CD14-positive monocyte (primary cell): ENCODE results near the gene ZNF598. TPM values are rescaled to one million over a fixed set of nuclear protein-coding genes. Genes with fewer than 3 reads are reported as not detected.

Experiments
- DNase-seq, 3 donors: peaks; one replicate each; pipeline ENCODE4 v3.0.0-alpha.2; 2011 to 2022
- H2AFZ ChIP-seq: 2 replicates; pipeline ENCODE4 v1.6.0; 2012; ENCODE audit warnings: mild to moderate bottlenecking, low read depth, low read length, inconsistent platforms; ENCODE audit not compliant: insufficient read depth, poor library complexity, severe bottlenecking
- H3K27ac ChIP-seq, 2 donors: 1 replicate in 1 of 2; 2 replicates in 1 of 2; pipeline ENCODE4 v1.5.1; 2012 to 2013; ENCODE audit warnings: low read length in 2 of 2, control low read depth in 1 of 2, inconsistent platforms in 1 of 2, low read depth in 1 of 2, mild to moderate bottlenecking in 1 of 2
- H3K27me3 ChIP-seq, 2 donors: one replicate each; pipeline versions ENCODE4 v1.6.0 to v1.6.1; 2011 to 2013; ENCODE audit warnings: low read length in 2 of 2; ENCODE audit not compliant: control insufficient read depth in 2 of 2, insufficient read depth in 2 of 2
- H3K36me3 ChIP-seq, 2 donors: replicated peaks in 1 of 2; 1 replicate in 1 of 2; 2 replicates in 1 of 2; pipeline versions ENCODE4 v1.5.1 to v1.6.1; 2012 to 2013; ENCODE audit warnings: low read length in 2 of 2, control low read depth in 1 of 2, inconsistent platforms in 1 of 2, mild to moderate bottlenecking in 1 of 2; ENCODE audit not compliant: insufficient read depth in 2 of 2, control insufficient read depth in 1 of 2
- H3K4me1 ChIP-seq, 2 donors: 1 replicate in 1 of 2; 2 replicates in 1 of 2; pipeline versions ENCODE4 v1.5.1 to v1.6.1; 2012 to 2013; ENCODE audit warnings: low read length in 2 of 2, control low read depth in 1 of 2, inconsistent platforms in 1 of 2, mild to moderate bottlenecking in 1 of 2, moderate library complexity in 1 of 2; ENCODE audit not compliant: insufficient read depth in 2 of 2, control insufficient read depth in 1 of 2
- H3K4me2 ChIP-seq: replicated peaks from 2 replicates; pipeline ENCODE3; 2012; ENCODE audit warnings: low read length, moderate library complexity, mild to moderate bottlenecking; ENCODE audit not compliant: poor library complexity, severe bottlenecking; ENCODE audit errors: extremely low read depth
- H3K4me3 ChIP-seq, 3 experiments: fragments of 200-600 bp in 1 of 3; sonication (generic) in 1 of 3; replicated peaks in 1 of 3; 1 replicate in 2 of 3; 2 replicates in 1 of 3; pipeline ENCODE4 v1.5.1; 2011 to 2013; ENCODE audit warnings: low read length in 3 of 3, mild to moderate bottlenecking in 3 of 3, control low read depth in 2 of 3, low read depth in 2 of 3, inconsistent platforms in 1 of 3, moderate library complexity in 1 of 3
- H3K79me2 ChIP-seq: 2 replicates; pipeline ENCODE4 v1.6.0; 2012; ENCODE audit warnings: mild to moderate bottlenecking, control low read depth, inconsistent platforms, low read length, moderate library complexity; ENCODE audit not compliant: insufficient read depth
- H3K9ac ChIP-seq: 2 replicates; pipeline ENCODE4 v1.6.0; 2017; ENCODE audit warnings: low read length, mild to moderate bottlenecking; ENCODE audit not compliant: insufficient read depth, poor library complexity, severe bottlenecking
- H3K9me3 ChIP-seq, 2 donors: replicated peaks in 1 of 2; 1 replicate in 1 of 2; 2 replicates in 1 of 2; pipeline versions ENCODE4 v1.5.1 to v1.6.1; 2012 to 2013; ENCODE audit warnings: low read length in 2 of 2, control low read depth in 1 of 2; ENCODE audit not compliant: control insufficient read depth in 1 of 2, insufficient read depth in 1 of 2
- H4K20me1 ChIP-seq: 2 replicates; pipeline ENCODE4 v1.6.0; 2012; ENCODE audit warnings: mild to moderate bottlenecking, low read length, control low read depth, moderate library complexity; ENCODE audit not compliant: insufficient read depth
- H3K27ac Mint-ChIP-seq, 7 donors: one replicate each; pipeline ENCODE4 v1.8.0; 2020; ENCODE audit warnings: mild to moderate bottlenecking in 7 of 7, mixed read lengths in 7 of 7, moderate library complexity in 6 of 7, inconsistent platforms in 2 of 7
- H3K27me3 Mint-ChIP-seq, 3 donors: one replicate each; pipeline ENCODE4 v1.8.0; 2021 to 2022; ENCODE audit warnings: low read depth in 3 of 3, mild to moderate bottlenecking in 3 of 3, mixed read lengths in 3 of 3, moderate library complexity in 3 of 3, inconsistent platforms in 1 of 3
- H3K36me3 Mint-ChIP-seq, 2 donors: one replicate each; pipeline ENCODE4 v1.8.0; 2020; ENCODE audit warnings: mixed read lengths in 2 of 2, inconsistent platforms in 1 of 2, mild to moderate bottlenecking in 1 of 2
- H3K4me1 Mint-ChIP-seq: one replicate; pipeline ENCODE4 v1.8.0; 2020; ENCODE audit warnings: mild to moderate bottlenecking, mixed read lengths
- H3K4me3 Mint-ChIP-seq, 2 donors: one replicate each; pipeline ENCODE4 v1.8.0; 2020; ENCODE audit warnings: mild to moderate bottlenecking in 2 of 2, mixed read lengths in 2 of 2, moderate library complexity in 1 of 2
- H3K9me3 Mint-ChIP-seq, 7 donors: one replicate each; pipeline ENCODE4 v1.8.0; 2020 to 2022; ENCODE audit warnings: mixed read lengths in 7 of 7, mild to moderate bottlenecking in 6 of 7, moderate library complexity in 6 of 7, inconsistent platforms in 2 of 7
- WGBS: methylation state at CpG from one replicate; pipeline ENCODE4 v1.1.5; 2013; ENCODE audit warnings: missing lambda C conversion rate; ENCODE audit not compliant: insufficient coverage; 5-methylcytosine and 5-hydroxymethylcytosine counted together
- intact Hi-C, 2 donors: fragments of 100-400 bp; cut with micrococcal nuclease; formaldehyde crosslinking; loops; one replicate each; pipeline versions ENCODE4 v1.15.0 to v1.15.1; 2023
- polyA plus RNA-seq, 3 donors: library from polyadenylated mRNA; depleted of rRNA in 1 of 3; unstranded in 2 of 3; stranded (reverse) in 1 of 3; fragments of 300-500 nt in 2 of 3; fragments of >200 nt in 1 of 3; fragmentation: Illumina TruSeq in 2 of 3; gene quantifications; 1 replicate in 2 of 3; 2 replicates in 1 of 3; pipeline ENCODE4 v1.2.3, GENCODE V29; 2012 to 2021
- TF ChIP-seq, protein P1 (sequence below): fragments of 200-600 bp; IDR thresholded peaks from one replicate; pipeline ENCODE4 v1.8.0; 2022; ENCODE audit warnings: antibody characterized with exemption, mild to moderate bottlenecking

The ZNF598 gene
- polyA plus RNA-seq, 3 donors = 1.4 to 42.1 (median 1.5) TPM

GRCh38 chr16:2038382-2039231, 29.0 kb upstream of the ZNF598 start:
- no peaks in the 10 kb centered on the region for H3K9me3 Mint-ChIP-seq

GRCh38 chr16:2037647-2038381, 28.2 kb upstream of the ZNF598 start:
- 81% methylated on average over 17 of the region's 29 CpGs for WGBS
- no peaks in the 10 kb centered on the region for H3K9me3 Mint-ChIP-seq
- Histone ChIP-seq H2AFZ (no peak overlapping the region), H3K4me2 (no peak overlapping the region), H3K27me3 (peaks cover 0 to 1% of the 10 kb centered on the region in 2 donors), H3K9ac (no peak overlapping the region), H4K20me1 (no peaks in the 10 kb centered on the region), H3K79me2 (no peaks in the 10 kb centered on the region), H3K9me3 (no peaks in the 10 kb centered on the region), H3K27ac (no peak overlapping the region), H3K36me3 (no peaks in the 10 kb centered on the region), H3K4me1 (peaks cover 13 to 14% of the 10 kb centered on the region in 2 donors), H3K4me3 (no peak overlapping the region)
- peaks cover 9% of the 10 kb centered on the region for H3K4me1 Mint-ChIP-seq
- no peak for DNase-seq
- TF ChIP-seq, protein P1, sequence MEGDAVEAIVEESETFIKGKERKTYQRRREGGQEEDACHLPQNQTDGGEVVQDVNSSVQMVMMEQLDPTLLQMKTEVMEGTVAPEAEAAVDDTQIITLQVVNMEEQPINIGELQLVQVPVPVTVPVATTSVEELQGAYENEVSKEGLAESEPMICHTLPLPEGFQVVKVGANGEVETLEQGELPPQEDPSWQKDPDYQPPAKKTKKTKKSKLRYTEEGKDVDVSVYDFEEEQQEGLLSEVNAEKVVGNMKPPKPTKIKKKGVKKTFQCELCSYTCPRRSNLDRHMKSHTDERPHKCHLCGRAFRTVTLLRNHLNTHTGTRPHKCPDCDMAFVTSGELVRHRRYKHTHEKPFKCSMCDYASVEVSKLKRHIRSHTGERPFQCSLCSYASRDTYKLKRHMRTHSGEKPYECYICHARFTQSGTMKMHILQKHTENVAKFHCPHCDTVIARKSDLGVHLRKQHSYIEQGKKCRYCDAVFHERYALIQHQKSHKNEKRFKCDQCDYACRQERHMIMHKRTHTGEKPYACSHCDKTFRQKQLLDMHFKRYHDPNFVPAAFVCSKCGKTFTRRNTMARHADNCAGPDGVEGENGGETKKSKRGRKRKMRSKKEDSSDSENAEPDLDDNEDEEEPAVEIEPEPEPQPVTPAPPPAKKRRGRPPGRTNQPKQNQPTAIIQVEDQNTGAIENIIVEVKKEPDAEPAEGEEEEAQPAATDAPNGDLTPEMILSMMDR = no peak
- no peaks in the 10 kb centered on the region for H3K36me3 Mint-ChIP-seq
- intact Hi-C loops = no loop called here
- peak overlapping the region in 1 of 7 donors; percentile 26 for H3K27ac Mint-ChIP-seq
- no peak overlapping the region for H3K4me3 Mint-ChIP-seq
- peaks cover 0 to 14% (median 5%) of the 10 kb centered on the region in 3 donors for H3K27me3 Mint-ChIP-seq

More at GRCh38 chr16:2038382-2039231, 29.0 kb upstream of the ZNF598 start:
- H3K4me1 ChIP-seq = peaks cover 6 to 10% of the 10 kb centered on the region in 2 donors
- H3K9ac ChIP-seq = no peak overlapping the region
- H4K20me1 ChIP-seq = no peaks in the 10 kb centered on the region
- Mint-ChIP-seq H3K27me3 (peaks cover 0 to 8% (median 5%) of the 10 kb centered on the region in 3 donors), H3K36me3 (peaks cover 3 to 4% of the 10 kb centered on the region in 2 donors), H3K4me3 (no peak overlapping the region), H3K27ac (no peak overlapping the region), H3K4me1 (peaks cover 6% of the 10 kb centered on the region)
- no peaks in the 10 kb centered on the region for H3K9me3 ChIP-seq
- no peak overlapping the region for H2AFZ ChIP-seq
- H3K36me3 ChIP-seq = no peaks in the 10 kb centered on the region
- no peaks in the 10 kb centered on the region for H3K27me3 ChIP-seq
- no peak overlapping the region for H3K4me2 ChIP-seq
- intact Hi-C loops = no loop called here
- TF ChIP-seq, protein P1 = no peak
- H3K27ac ChIP-seq = no peak overlapping the region
- WGBS = 90% methylated on average over 32 of the region's 41 CpGs
- H3K4me3 ChIP-seq = no peak overlapping the region
- H3K79me2 ChIP-seq = no peaks in the 10 kb centered on the region
- DNase-seq = no peak
